Astrocyte of the cerebellum (primary cell): ENCODE measurements around the gene GPC5.

Experiments used
- DNase-seq: peaks from one replicate; pipeline ENCODE4 v3.0.0-alpha.2; 2011; ENCODE audit warnings: low read depth
- H3K4me3 ChIP-seq: 2 replicates; pipeline ENCODE4 v1.5.1; 2011; ENCODE audit warnings: mild to moderate bottlenecking, low read depth, low read length, moderate library complexity
- in situ Hi-C: cut with HindIII; loops from 2 replicates; pipeline ENCODE4 v1.10.0; 2017; ENCODE audit warnings: low sequenced_read_pairs
- TF ChIP-seq, protein P1 (sequence below): IDR thresholded peaks from 2 replicates; pipeline ENCODE4 v1.5.1; 2012; ENCODE audit warnings: low read length, low read depth, moderate library complexity, mild to moderate bottlenecking; ENCODE audit errors: missing control alignments

GPC5 gene

DNA sequence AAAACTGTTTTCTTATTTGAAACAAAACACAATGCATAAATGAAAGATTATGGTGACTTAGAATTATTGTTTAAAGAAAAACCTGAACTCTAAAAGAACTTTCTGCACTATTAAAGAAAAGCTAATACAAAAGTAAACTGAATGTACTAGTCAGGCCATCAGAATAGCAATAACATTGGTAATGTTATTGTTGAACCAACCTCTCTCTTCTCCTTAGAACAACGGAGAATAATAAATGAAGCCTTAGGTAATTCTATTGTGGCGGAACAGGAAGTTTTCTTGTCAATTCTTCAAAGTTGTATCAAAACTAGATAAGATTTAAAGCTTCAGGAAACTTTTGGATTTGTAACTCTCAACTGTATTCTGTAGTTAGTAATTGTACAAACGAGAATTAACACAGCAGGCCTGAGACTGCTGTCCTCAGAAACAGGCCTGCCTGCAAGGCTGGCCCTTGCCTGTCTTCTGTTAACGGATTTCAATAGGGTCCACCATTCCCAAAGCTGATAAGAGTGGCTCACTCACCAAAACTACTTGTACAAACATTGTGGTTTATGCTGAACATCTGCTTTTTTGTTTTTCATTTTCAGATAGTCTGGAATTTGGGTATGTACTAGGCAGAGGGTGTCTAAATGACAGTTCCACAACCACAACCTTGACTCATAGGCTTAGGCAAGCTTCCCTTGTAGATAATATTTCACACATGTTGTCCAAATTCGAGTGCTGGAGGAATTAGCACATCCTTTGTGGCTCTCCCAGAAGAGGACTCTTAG, 825.8 kb downstream of the GPC5 start:
- in situ Hi-C loops = no loop called here
- peak; percentile 87 for DNase-seq
- TF ChIP-seq, protein P1, sequence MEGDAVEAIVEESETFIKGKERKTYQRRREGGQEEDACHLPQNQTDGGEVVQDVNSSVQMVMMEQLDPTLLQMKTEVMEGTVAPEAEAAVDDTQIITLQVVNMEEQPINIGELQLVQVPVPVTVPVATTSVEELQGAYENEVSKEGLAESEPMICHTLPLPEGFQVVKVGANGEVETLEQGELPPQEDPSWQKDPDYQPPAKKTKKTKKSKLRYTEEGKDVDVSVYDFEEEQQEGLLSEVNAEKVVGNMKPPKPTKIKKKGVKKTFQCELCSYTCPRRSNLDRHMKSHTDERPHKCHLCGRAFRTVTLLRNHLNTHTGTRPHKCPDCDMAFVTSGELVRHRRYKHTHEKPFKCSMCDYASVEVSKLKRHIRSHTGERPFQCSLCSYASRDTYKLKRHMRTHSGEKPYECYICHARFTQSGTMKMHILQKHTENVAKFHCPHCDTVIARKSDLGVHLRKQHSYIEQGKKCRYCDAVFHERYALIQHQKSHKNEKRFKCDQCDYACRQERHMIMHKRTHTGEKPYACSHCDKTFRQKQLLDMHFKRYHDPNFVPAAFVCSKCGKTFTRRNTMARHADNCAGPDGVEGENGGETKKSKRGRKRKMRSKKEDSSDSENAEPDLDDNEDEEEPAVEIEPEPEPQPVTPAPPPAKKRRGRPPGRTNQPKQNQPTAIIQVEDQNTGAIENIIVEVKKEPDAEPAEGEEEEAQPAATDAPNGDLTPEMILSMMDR = no peak
- no peak overlapping the region for H3K4me3 ChIP-seq

DNA sequence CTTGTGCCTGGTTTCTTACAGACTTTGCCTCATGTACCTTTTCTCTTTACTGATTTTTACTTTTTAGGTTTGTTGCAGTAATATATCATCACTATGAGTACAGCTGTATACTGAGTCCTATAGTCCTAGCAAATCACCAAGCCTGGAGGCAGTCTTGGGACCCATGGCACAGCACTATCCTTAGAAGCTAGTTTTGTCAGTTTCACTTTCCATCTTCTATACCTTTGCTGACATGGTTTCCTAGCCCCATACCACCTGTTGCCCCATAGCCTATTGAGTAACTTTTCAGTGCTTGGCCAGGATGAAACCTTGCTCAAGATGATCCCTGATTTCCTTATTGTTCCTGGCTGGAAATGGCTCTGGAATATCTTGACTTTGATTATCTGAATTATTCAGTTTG, 826.4 kb downstream of the GPC5 start:
- TF ChIP-seq, protein P1 = no peak
- H3K4me3 ChIP-seq = no peak overlapping the region
- no peak for DNase-seq
- in situ Hi-C loops = no loop called here

DNA sequence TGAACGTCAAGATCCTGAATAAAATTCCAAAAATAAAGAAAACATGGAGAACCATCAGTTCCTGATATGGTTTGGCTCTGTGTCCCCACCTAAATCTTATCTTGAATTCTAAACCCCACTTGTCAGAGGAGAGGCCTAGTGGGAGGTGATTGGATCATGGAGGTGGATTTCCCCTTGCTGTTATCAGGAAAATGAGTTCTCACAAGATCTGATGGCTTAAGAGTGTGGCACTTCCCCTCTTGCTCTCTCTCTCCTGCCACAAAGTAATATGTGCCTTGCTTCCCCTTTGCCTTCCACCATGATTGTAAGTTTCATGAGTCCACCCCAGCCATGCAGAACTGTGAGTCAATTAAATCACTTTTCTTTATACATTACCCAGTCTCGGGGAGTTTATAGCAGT, 827.4 kb downstream of the GPC5 start:
- H3K4me3 ChIP-seq = no peak overlapping the region
- in situ Hi-C loops = no loop called here
- TF ChIP-seq, protein P1 = no peak
- DNase-seq = no peak

DNA sequence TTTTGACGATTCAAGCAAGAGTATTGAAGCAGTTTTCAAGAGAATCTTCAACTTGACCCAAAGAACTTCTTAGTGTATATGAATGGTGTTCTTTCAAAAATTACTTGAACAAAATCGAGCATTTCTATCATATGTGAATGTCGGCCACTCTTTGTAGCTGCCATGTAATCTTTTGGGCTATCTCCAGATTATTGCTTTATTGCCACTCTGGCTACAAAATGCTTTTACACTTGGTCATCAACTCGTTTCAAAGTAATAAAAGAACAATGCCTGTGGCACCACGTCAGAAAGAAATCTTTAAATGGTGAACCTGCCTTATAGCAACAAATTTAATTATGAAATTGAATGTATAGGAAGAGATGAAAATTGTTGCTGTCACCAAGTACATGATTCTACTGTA, 834.5 kb downstream of the GPC5 start:
- in situ Hi-C loops = no loop called here
- no peak for DNase-seq
- no peak overlapping the region for H3K4me3 ChIP-seq
- TF ChIP-seq, protein P1 = no peak

DNA sequence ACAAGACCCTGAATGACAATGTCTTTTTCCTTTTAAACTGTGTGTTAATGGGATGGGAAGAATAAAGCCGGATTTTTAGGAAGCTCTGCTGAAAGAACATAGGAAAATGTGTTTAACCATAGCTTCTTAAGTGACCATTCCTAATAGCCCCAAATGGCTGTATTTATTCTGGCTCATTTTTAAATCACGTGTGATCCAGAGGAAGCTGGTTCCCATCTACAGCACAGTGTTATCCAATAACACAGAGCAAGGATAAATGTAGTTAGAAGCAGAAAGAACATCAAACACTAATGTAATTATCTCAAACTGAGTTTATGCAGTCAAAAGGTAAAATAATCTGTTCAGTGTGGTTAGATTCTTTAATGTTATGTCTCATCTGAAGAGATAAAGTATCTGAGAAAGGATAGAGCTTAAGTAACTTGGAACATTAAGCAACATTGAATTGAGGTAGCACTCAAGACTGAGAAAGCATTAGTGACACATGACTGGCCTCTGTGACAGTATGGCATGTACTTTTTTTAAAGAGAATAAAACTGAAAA, 853.3 kb downstream of the GPC5 start:
- no peak overlapping the region for H3K4me3 ChIP-seq
- in situ Hi-C loops = no loop called here
- no peak for DNase-seq
- TF ChIP-seq, protein P1 = no peak

DNA sequence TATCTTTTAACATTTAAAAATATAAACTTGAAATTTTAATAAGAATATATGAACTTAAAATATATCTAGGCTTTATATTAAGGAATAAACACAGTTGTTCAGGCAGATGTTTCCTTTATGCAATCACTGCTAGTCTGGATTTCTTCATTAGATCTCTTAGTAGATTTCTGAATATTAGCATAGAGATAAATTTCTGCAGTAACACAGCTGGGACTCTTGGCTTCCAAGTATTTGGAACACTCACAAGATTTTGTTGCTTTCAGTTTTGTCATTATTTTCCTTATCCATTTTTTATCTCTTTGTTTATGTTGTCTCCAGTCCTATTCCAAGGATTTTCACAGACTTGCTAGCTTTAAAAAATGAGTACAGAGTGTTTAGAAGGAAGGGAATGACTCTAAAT, 857.1 kb downstream of the GPC5 start:
- H3K4me3 ChIP-seq = no peak overlapping the region
- DNase-seq = no peak
- in situ Hi-C loops = no loop called here
- TF ChIP-seq, protein P1 = no peak
